HepG2 (cell line): ENCODE data around the gene EXPH5. TPM values are rescaled to one million over a fixed set of nuclear protein-coding genes. Genes with fewer than 3 reads are reported as not detected.

Source experiments
- BORCS8-MEF2B ChIP-seq: sonication (generic); formaldehyde crosslinking; IDR thresholded peaks from 2 replicates; pipeline ENCODE4 v1.8.0; 2022; ENCODE audit warnings: mild to moderate bottlenecking, missing genetic modification reagents
- FOXA3 ChIP-seq: IDR thresholded peaks from 2 replicates; pipeline ENCODE4 v1.6.1; 2016; ENCODE audit warnings: missing genetic modification reagents, missing compliant biosample characterization
- GABPA ChIP-seq, 2 experiments: IDR thresholded peaks; 2 replicates each; pipeline ENCODE4 v1.6.1; 2011 to 2016; ENCODE audit warnings: low read depth in 2 of 2, low read length in 1 of 2, missing biosample characterization in 1 of 2, missing genetic modification characterization in 1 of 2
- MAX ChIP-seq: IDR thresholded peaks from 2 replicates; pipeline ENCODE4 v1.6.1; 2012; ENCODE audit warnings: inconsistent platforms
- RCOR2 ChIP-seq: IDR thresholded peaks from 2 replicates; pipeline ENCODE4 v1.6.1; 2016; ENCODE audit warnings: missing biosample characterization, missing genetic modification reagents
- ZBED4 ChIP-seq: sonication (generic); formaldehyde crosslinking; IDR thresholded peaks from 2 replicates; pipeline ENCODE4 v1.4.0; 2020; ENCODE audit warnings: missing genetic modification reagents, borderline replicate concordance
- ZBTB43 ChIP-seq: sonication (generic); formaldehyde crosslinking; conservative IDR thresholded peaks from 2 replicates; pipeline ENCODE4 v1.4.0; 2020; ENCODE audit warnings: missing genetic modification reagents
- ZNF10 ChIP-seq: sonication (generic); formaldehyde crosslinking; IDR thresholded peaks from 2 replicates; pipeline ENCODE4 v1.4.0; 2020; ENCODE audit warnings: mild to moderate bottlenecking, low read depth, missing genetic modification reagents, borderline replicate concordance
- ZNF382 ChIP-seq: sonication (generic); formaldehyde crosslinking; IDR thresholded peaks from 2 replicates; pipeline ENCODE4 v1.5.0; 2020; ENCODE audit warnings: missing genetic modification reagents, mild to moderate bottlenecking, borderline replicate concordance
- ZNF512 ChIP-seq: sonication (generic); formaldehyde crosslinking; IDR thresholded peaks from 2 replicates; pipeline ENCODE4 v1.4.0; 2020; ENCODE audit warnings: mild to moderate bottlenecking, missing genetic modification reagents
- ZNF703 ChIP-seq: sonication (generic); formaldehyde crosslinking; IDR thresholded peaks from 2 replicates; pipeline ENCODE4 v1.5.1; 2020; ENCODE audit warnings: missing genetic modification reagents, mild to moderate bottlenecking, moderate library complexity, borderline replicate concordance
- polyA plus RNA-seq, 8 experiments: library from polyadenylated mRNA; depleted of rRNA in 3 of 8; stranded (reverse) in 7 of 8; unstranded in 1 of 8; fragments of >200 nt; fragmentation: Illumina TruSeq in 4 of 8; extraction: Trizol in 4 of 8; gene quantifications; 2 replicates each; pipeline versions ENCODE4 v1.2.1 to v1.2.3, GENCODE V29; 2011 to 2016; ENCODE audit warnings: low read depth in 4 of 8, missing spikeins in 1 of 8, mixed read lengths in 1 of 8; ENCODE audit not compliant: insufficient read depth in 1 of 8
- total RNA-seq, 5 experiments: library from RNA; depleted of rRNA; stranded (reverse); fragments of >200 nt; fragmentation: Illumina TruSeq; extraction: Trizol; gene quantifications; 2 replicates each; pipeline ENCODE4 v1.2.3, GENCODE V29; 2016; ENCODE audit warnings: low read depth in 1 of 5
- TF ChIP-seq, protein P1 (sequence below): sonication (generic); formaldehyde crosslinking; conservative IDR thresholded peaks from 2 replicates; pipeline ENCODE4 v1.5.0; 2020; ENCODE audit warnings: missing genetic modification reagents
- TF ChIP-seq, protein P2 (sequence below): sonication (generic); formaldehyde crosslinking; IDR thresholded peaks from 2 replicates; pipeline ENCODE4 v1.5.1; 2020; ENCODE audit warnings: missing genetic modification reagents, mild to moderate bottlenecking, borderline replicate concordance
- TF ChIP-seq, protein P3 (sequence below): sonication (generic); formaldehyde crosslinking; IDR thresholded peaks from 2 replicates; pipeline ENCODE4 v1.4.0; 2020; ENCODE audit warnings: missing genetic modification reagents

Gene EXPH5
- total and polyA plus RNA-seq, 2 of the 13 experiments (the other 11 are each of a cell fraction or from before 2014, with no cell fraction given) = under 0.01 to 0.02 TPM

DNA sequence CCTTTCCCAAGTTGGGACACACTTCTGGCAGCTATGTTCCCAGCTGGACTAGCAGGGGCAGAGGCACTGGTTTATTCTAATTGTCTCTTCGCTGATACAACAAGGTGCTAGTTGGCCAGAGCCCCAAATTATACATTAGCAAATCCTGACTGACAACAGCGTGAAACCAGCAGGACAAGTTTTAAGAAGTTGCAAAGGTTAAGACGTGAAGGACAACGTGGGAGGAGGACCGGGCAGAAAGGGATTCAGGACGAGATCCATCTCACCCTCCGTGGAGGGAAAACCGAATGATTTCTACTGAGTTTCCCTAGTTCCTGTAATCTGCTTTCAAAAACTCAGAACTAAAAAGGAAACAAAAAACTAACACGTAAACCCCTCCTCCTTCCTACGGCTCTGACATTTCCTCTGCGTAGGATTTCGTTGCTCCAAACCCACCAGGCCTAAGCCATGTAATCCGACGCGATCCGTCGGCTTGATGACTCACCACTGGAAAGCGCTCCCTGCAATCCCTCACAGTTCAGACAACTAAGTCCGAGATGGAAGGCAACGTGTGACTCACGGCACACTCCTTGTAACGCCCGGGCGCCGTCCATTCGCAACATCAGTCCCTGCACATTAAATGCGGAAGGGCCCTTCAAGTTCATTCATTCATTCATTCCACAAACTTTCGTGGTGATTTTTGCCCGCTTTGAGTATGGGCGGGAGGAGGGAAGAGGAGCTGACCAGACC, 96.1 kb downstream of the EXPH5 start (continued):
- TF ChIP-seq BORCS8-MEF2B (CRISPR knock-in tag) (no peak; the same call in 1 of the 2 replicates), ZNF512 (CRISPR knock-in tag) (no peak), FOXA3 (CRISPR knock-in tag) (no peak; the same call in 1 of the 2 replicates), MAX (peak; percentile 47), ZNF703 (CRISPR knock-in tag) (no peak), ZNF382 (CRISPR knock-in tag) (no peak), ZBTB43 (CRISPR knock-in tag) (no peak), ZBED4 (CRISPR knock-in tag) (no peak), RCOR2 (no peak), GABPA (IDR thresholded peaks at IDR 0.05; ENCODE audit: low read depth, low read length) (no peak), GABPA (CRISPR knock-in tag; IDR thresholded peaks at IDR 0.05; ENCODE audit: low read depth) (0 out of 2 replicates have a peak, but pooled peaks have one; percentile 30), ZNF10 (CRISPR knock-in tag) (no peak)
- TF ChIP-seq, protein P1, sequence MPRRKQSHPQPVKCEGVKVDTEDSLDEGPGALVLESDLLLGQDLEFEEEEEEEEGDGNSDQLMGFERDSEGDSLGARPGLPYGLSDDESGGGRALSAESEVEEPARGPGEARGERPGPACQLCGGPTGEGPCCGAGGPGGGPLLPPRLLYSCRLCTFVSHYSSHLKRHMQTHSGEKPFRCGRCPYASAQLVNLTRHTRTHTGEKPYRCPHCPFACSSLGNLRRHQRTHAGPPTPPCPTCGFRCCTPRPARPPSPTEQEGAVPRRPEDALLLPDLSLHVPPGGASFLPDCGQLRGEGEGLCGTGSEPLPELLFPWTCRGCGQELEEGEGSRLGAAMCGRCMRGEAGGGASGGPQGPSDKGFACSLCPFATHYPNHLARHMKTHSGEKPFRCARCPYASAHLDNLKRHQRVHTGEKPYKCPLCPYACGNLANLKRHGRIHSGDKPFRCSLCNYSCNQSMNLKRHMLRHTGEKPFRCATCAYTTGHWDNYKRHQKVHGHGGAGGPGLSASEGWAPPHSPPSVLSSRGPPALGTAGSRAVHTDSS (CRISPR knock-in tag) = no peak
- TF ChIP-seq, protein P2, sequence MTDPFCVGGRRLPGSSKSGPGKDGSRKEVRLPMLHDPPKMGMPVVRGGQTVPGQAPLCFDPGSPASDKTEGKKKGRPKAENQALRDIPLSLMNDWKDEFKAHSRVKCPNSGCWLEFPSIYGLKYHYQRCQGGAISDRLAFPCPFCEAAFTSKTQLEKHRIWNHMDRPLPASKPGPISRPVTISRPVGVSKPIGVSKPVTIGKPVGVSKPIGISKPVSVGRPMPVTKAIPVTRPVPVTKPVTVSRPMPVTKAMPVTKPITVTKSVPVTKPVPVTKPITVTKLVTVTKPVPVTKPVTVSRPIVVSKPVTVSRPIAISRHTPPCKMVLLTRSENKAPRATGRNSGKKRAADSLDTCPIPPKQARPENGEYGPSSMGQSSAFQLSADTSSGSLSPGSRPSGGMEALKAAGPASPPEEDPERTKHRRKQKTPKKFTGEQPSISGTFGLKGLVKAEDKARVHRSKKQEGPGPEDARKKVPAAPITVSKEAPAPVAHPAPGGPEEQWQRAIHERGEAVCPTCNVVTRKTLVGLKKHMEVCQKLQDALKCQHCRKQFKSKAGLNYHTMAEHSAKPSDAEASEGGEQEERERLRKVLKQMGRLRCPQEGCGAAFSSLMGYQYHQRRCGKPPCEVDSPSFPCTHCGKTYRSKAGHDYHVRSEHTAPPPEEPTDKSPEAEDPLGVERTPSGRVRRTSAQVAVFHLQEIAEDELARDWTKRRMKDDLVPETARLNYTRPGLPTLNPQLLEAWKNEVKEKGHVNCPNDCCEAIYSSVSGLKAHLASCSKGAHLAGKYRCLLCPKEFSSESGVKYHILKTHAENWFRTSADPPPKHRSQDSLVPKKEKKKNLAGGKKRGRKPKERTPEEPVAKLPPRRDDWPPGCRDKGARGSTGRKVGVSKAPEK (CRISPR knock-in tag) = peak; percentile 49; the same call in 1 of the 2 replicates
- TF ChIP-seq, protein P3, sequence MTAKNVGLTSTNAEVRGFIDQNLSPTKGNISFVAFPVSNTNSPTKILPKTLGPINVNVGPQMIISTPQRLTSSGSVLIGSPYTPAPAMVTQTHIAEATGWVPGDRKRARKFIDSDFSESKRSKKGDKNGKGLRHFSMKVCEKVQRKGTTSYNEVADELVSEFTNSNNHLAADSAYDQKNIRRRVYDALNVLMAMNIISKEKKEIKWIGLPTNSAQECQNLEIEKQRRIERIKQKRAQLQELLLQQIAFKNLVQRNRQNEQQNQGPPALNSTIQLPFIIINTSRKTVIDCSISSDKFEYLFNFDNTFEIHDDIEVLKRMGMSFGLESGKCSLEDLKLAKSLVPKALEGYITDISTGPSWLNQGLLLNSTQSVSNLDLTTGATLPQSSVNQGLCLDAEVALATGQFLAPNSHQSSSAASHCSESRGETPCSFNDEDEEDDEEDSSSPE = no peak; the same call in 1 of the 2 replicates
